ENCODE results near the gene YIPF5. TPM values are rescaled to one million over a fixed set of nuclear protein-coding genes. Genes with fewer than 3 reads are reported as not detected.

Gene YIPF5
- total RNA-seq, 1 donor from 2014 or later = 65.3 TPM

DNA sequence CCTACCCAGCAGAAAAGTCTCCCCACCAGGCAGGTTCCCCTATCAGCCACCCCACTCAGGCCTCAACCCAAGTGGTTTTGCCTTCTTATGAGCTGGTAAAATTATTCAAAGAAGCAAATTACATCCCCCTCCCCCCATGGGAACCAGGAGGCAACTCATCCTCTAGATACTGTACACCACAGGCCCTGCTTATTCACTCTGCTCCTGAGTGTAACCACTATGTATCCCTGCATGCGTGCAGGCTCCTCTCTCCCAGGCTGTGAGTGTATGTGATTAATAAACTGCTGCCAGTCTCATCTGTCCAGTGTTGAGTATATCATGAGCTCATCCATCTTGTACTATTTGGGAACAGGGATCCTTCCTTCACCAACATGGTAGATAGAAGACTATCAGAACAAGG, 8.8 kb upstream of the YIPF5 start:
- H3K36me3 Mint-ChIP-seq = no peaks in the 10 kb centered on the region
- no peak overlapping the region for H3K4me3 Mint-ChIP-seq
- no peak overlapping the region for H3K27ac Mint-ChIP-seq
- no peak for DNase-seq (ENCODE audit: extremely low spot score, unreplicated experiment)
- H3K9me3 Mint-ChIP-seq = no peaks in the 10 kb centered on the region
- TF ChIP-seq, protein P1, sequence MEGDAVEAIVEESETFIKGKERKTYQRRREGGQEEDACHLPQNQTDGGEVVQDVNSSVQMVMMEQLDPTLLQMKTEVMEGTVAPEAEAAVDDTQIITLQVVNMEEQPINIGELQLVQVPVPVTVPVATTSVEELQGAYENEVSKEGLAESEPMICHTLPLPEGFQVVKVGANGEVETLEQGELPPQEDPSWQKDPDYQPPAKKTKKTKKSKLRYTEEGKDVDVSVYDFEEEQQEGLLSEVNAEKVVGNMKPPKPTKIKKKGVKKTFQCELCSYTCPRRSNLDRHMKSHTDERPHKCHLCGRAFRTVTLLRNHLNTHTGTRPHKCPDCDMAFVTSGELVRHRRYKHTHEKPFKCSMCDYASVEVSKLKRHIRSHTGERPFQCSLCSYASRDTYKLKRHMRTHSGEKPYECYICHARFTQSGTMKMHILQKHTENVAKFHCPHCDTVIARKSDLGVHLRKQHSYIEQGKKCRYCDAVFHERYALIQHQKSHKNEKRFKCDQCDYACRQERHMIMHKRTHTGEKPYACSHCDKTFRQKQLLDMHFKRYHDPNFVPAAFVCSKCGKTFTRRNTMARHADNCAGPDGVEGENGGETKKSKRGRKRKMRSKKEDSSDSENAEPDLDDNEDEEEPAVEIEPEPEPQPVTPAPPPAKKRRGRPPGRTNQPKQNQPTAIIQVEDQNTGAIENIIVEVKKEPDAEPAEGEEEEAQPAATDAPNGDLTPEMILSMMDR (conservative IDR thresholded peaks at IDR 0.05) = no peak
- no peaks in the 10 kb centered on the region for H3K4me1 Mint-ChIP-seq (ENCODE audit: unreplicated experiment)
- peaks cover 6% of the 10 kb centered on the region for H3K27me3 Mint-ChIP-seq

DNA sequence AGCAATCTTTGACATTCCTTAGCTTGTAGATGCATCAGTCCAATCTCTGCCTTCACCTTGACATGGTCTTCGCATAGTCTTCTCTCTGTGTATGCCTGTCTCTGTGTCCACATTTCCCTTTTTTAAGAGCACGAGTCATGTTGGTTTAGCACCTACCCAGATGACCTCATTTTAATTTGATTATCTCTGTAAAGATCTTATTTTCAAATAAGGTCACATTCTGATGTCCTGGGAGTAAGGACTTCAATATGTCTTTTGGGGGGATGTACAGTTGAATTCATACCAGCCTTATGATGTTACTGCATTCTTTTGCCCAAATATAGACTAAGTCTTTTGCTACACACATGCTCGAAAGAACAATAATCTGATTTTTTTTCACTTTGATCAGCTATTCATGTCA, 7.1 kb upstream of the YIPF5 start:
- Mint-ChIP-seq H3K27ac (no peak overlapping the region), H3K36me3 (no peaks in the 10 kb centered on the region), H3K9me3 (no peaks in the 10 kb centered on the region), H3K27me3 (peaks cover 7% of the 10 kb centered on the region), H3K4me3 (no peak overlapping the region), H3K4me1 (ENCODE audit: unreplicated experiment) (no peaks in the 10 kb centered on the region)
- TF ChIP-seq, protein P1 (conservative IDR thresholded peaks at IDR 0.05) = no peak
- no peak for DNase-seq (ENCODE audit: extremely low spot score, unreplicated experiment)

DNA sequence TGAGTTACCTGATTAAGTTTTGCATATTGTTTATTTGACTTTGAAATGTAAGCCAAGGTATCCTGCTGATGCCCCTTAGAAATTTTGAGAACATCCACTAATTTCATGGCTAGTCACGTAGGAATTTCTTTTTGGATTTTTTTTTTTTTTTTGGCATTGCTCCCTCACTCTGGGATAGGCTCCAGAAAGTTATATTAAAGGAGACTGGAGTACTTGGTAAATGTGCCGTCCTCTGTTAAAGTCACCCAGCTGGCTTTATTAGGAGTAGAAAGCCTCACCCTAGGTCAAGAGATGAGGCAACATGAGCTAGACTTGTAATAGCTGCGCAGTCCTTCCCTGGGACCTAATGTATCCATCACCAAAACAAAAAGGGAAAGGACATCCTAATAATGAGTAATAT, 3.3 kb upstream of the YIPF5 start:
- Mint-ChIP-seq H3K4me1 (ENCODE audit: unreplicated experiment) (peaks cover 17% of the 10 kb centered on the region), H3K9me3 (no peaks in the 10 kb centered on the region), H3K36me3 (peaks cover under 1% of the 10 kb centered on the region), H3K4me3 (no peak overlapping the region), H3K27ac (no peak overlapping the region), H3K27me3 (peaks cover 7% of the 10 kb centered on the region)
- no peak for DNase-seq (ENCODE audit: extremely low spot score, unreplicated experiment)
- TF ChIP-seq, protein P1 (conservative IDR thresholded peaks at IDR 0.05) = no peak

DNA sequence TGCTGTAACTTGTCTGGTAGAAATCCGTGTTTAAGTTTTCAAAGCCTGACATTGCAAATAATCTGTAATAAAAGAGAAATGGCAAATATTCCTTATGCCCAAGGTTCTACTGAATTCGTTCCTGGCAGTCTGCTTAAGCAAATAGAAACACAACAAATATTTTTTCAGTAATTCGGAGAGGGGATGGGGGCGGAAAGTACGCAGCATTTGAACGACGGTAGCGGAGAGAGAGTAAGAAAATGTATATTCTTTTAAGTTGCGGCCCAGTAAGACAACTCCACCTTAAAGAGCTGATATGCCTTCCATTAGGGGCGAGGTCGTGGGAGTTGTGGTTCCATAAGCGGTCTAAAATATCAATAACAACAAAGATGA, 569 bp downstream of the YIPF5 start:
- Mint-ChIP-seq H3K4me1 (ENCODE audit: unreplicated experiment) (peaks cover 36% of the 10 kb centered on the region), H3K27me3 (peaks cover 7% of the 10 kb centered on the region), H3K27ac (peak overlapping the region; percentile 82), H3K9me3 (no peaks in the 10 kb centered on the region), H3K36me3 (peaks cover 9% of the 10 kb centered on the region), H3K4me3 (peak overlapping the region; percentile 95)
- DNase-seq (ENCODE audit: extremely low spot score, unreplicated experiment) = no peak
- TF ChIP-seq, protein P1 (conservative IDR thresholded peaks at IDR 0.05) = no peak

DNA sequence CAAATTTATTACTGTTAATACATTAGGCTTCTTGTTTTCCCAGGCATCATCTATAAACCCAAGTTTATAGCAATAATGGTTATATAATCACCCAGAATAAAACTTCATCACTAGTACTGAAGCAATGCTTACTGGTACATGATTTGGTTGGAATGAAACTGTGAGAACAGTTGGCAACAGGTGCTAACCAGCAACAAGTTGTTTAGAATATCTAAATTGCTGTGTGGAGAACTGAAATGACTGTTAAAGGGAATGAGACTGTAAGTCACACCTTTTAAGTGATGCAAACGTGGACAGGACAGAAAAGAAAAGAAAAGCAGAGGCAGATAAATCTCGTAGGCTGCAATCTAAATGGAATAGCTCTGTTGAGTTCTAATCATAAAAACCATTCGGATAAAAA, 2.5 kb downstream of the YIPF5 start:
- H3K36me3 Mint-ChIP-seq = peaks cover 13% of the 10 kb centered on the region
- peak overlapping the region; percentile 77 for H3K4me3 Mint-ChIP-seq
- peaks cover 36% of the 10 kb centered on the region for H3K4me1 Mint-ChIP-seq (ENCODE audit: unreplicated experiment)
- H3K27me3 Mint-ChIP-seq = peaks cover 3% of the 10 kb centered on the region
- H3K27ac Mint-ChIP-seq = no peak overlapping the region
- DNase-seq (ENCODE audit: extremely low spot score, unreplicated experiment) = no peak
- TF ChIP-seq, protein P1 (conservative IDR thresholded peaks at IDR 0.05) = no peak
- no peaks in the 10 kb centered on the region for H3K9me3 Mint-ChIP-seq

DNA sequence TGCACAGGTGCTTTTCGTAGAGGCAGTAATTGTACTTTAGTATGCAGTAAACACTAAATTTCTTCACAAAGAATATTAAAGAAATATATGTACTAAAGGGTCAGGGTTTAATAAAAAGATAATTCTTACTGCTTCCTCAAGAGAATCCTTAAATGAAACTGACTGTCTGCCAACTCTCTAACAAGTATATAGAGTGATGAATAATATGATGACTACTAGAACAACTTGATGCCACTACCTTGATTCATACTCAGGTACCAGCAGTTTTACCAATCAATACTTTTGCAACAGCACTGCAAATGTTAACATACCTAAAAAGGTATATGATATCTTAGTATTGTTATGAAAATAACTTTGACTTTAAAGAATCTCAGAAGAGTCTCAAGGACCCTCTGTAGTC, 3.8 kb downstream of the YIPF5 start:
- Mint-ChIP-seq H3K4me3 (no peak overlapping the region), H3K9me3 (no peaks in the 10 kb centered on the region)
- TF ChIP-seq, protein P1 (conservative IDR thresholded peaks at IDR 0.05) = no peak

More for the DNA sequence above, 3.8 kb downstream of the YIPF5 start:
- no peak overlapping the region for H3K27ac Mint-ChIP-seq
- H3K36me3 Mint-ChIP-seq = peaks cover 23% of the 10 kb centered on the region
- H3K27me3 Mint-ChIP-seq = peaks cover 3% of the 10 kb centered on the region
- peaks cover 36% of the 10 kb centered on the region for H3K4me1 Mint-ChIP-seq (ENCODE audit: unreplicated experiment)
- DNase-seq (ENCODE audit: extremely low spot score, unreplicated experiment) = no peak
